ENCODE results near the gene SELENON. TPM values are rescaled to one million over a fixed set of nuclear protein-coding genes. Genes with fewer than 3 reads are reported as not detected.

The SELENON gene
- 33.7 and 45.1 TPM in 2 replicates for total RNA-seq

GRCh38 chr1:25799935-25800702 is at the start of gene SELENON:
TSS of gene SELENON (plus strand) at chr1:25800193. CDS start at chr1:25800231, 38 bp downstream.
- H3K27ac ChIP-seq (ENCODE audit: low read depth, low read length) = peak within 1 kb of the TSS; percentile 23

GRCh38 chr1:25750923-25751605 is 48.9 kb upstream of the SELENON start:
- Histone ChIP-seq H3K9me3 (ENCODE audit: low read depth, low read length) (no peaks in the 10 kb centered on the region), H3K36me3 (ENCODE audit: insufficient read depth, low read length) (no peaks in the 10 kb centered on the region), H2AFZ (ENCODE audit: low read length) (no peak overlapping the region), H3K4me1 (ENCODE audit: insufficient read depth, low read length) (no peaks in the 10 kb centered on the region), H3K27me3 (ENCODE audit: insufficient read depth, low read length) (peaks cover 19% of the 10 kb centered on the region), H3K4me2 (ENCODE audit: insufficient read depth, low read length) (no peak overlapping the region), H4K20me1 (ENCODE audit: insufficient read depth, low read length) (no peaks in the 10 kb centered on the region), H3K4me3 (ENCODE audit: insufficient read depth, low read length) (no peak overlapping the region), H3K27ac (ENCODE audit: low read depth, low read length) (no peak overlapping the region), H3K79me2 (ENCODE audit: insufficient read depth, low read length) (no peaks in the 10 kb centered on the region)
- no peak for TF ChIP-seq CTCF (IDR thresholded peaks at IDR 0.05; ENCODE audit: extremely low read depth, low read depth, low read length)
- DNase-seq (ENCODE audit: insufficient read length, low spot score, missing footprints) = peak; percentile 58

More at GRCh38 chr1:25799935-25800702, at the start of gene SELENON:
- TF ChIP-seq CTCF (IDR thresholded peaks at IDR 0.05; ENCODE audit: extremely low read depth, low read depth, low read length) = no peak
- no peaks in the 10 kb centered on the region for H3K9me3 ChIP-seq (ENCODE audit: low read depth, low read length)
- peaks cover 7% of the 10 kb centered on the region for H4K20me1 ChIP-seq (ENCODE audit: insufficient read depth, low read length)
- peak within 1 kb of the TSS; percentile 91 for H2AFZ ChIP-seq (ENCODE audit: low read length)
- H3K4me2 ChIP-seq (ENCODE audit: insufficient read depth, low read length) = peak within 1 kb of the TSS; percentile 82
- peaks cover 30% of the 10 kb centered on the region for H3K4me1 ChIP-seq (ENCODE audit: insufficient read depth, low read length)
- peak; percentile 98 for DNase-seq (ENCODE audit: insufficient read length, low spot score, missing footprints)
- H3K4me3 ChIP-seq (ENCODE audit: insufficient read depth, low read length) = peak within 1 kb of the TSS; percentile 79
- H3K27me3 ChIP-seq (ENCODE audit: insufficient read depth, low read length) = no peaks in the 10 kb centered on the region
- peaks cover 9% of the 10 kb centered on the region for H3K36me3 ChIP-seq (ENCODE audit: insufficient read depth, low read length)
- H3K79me2 ChIP-seq (ENCODE audit: insufficient read depth, low read length) = peaks cover 33% of the 10 kb centered on the region

- Histone ChIP-seq H3K9me3 (ENCODE audit: low read depth, low read length) (no peaks in the 10 kb centered on the region), H4K20me1 (ENCODE audit: insufficient read depth, low read length) (no peaks in the 10 kb centered on the region), H3K27me3 (ENCODE audit: insufficient read depth, low read length) (peaks cover 31% of the 10 kb centered on the region), H3K36me3 (ENCODE audit: insufficient read depth, low read length) (no peaks in the 10 kb centered on the region), H3K4me3 (ENCODE audit: insufficient read depth, low read length) (no peak overlapping the region), H2AFZ (ENCODE audit: low read length) (no peak overlapping the region), H3K4me1 (ENCODE audit: insufficient read depth, low read length) (no peaks in the 10 kb centered on the region), H3K27ac (ENCODE audit: low read depth, low read length) (no peak overlapping the region), H3K79me2 (ENCODE audit: insufficient read depth, low read length) (no peaks in the 10 kb centered on the region), H3K4me2 (ENCODE audit: insufficient read depth, low read length) (no peak overlapping the region)
- peak; percentile 74 for DNase-seq (ENCODE audit: insufficient read length, low spot score, missing footprints)
- no peak for TF ChIP-seq CTCF (IDR thresholded peaks at IDR 0.05; ENCODE audit: extremely low read depth, low read depth, low read length)
These were observed 45.4 kb upstream of the SELENON start for GRCh38 chr1:25754470-25755181.
